IMR-90 (cell line): ENCODE measurements around the gene ARPC2. TPM values are rescaled to one million over a fixed set of nuclear protein-coding genes. Genes with fewer than 3 reads are reported as not detected.

ENCODE experiments used
- CEBPB ChIP-seq: IDR thresholded peaks from 2 replicates; pipeline ENCODE4 v1.6.1; 2012; ENCODE audit warnings: low read depth, low read length, improper control_type of control experiment
- POLR2A ChIP-seq: IDR thresholded peaks from 2 replicates; pipeline ENCODE4 v1.6.1; 2012; ENCODE audit warnings: mild to moderate bottlenecking, low read depth, low read length
- microRNA-seq, 2 experiments: library from miRNA; stranded (forward) in 1 of 2; unstranded in 1 of 2; fragments of 10-50 nt in 1 of 2; fragments of <30 nt in 1 of 2; gene quantifications in 1 of 2; microRNA quantifications in 1 of 2; one replicate each; pipeline versions ENCODE3 to v1.1.0; 2013 to 2020; ENCODE audit not compliant: insufficient read depth in 1 of 2, insufficient read length in 1 of 2, unreplicated experiment in 1 of 2
- polyA plus RNA-seq, 3 experiments: library from polyadenylated mRNA; depleted of rRNA; stranded (reverse); fragments of >200 nt; gene quantifications; 2 replicates each; pipeline ENCODE4 v1.2.3, GENCODE V29; 2012; ENCODE audit warnings: low replicate concordance in 1 of 3
- total RNA-seq: library from RNA; depleted of rRNA; stranded (reverse); fragments of >200 nt; gene quantifications from 2 replicates; pipeline ENCODE4 v1.2.3, GENCODE V29; 2012; rRNA removed

Gene ARPC2
- total and polyA plus RNA-seq, 2 of the 4 experiments (the other 2 are of a cell fraction): 561 to 635 TPM

GRCh38 chr2:218301176-218301819 lies 84.3 kb downstream of the ARPC2 start (continued):
- TF ChIP-seq CEBPB (no peak), POLR2A (no peak)

Small RNAs within 50 kb of the gene (microRNA-seq; reads per million reads assigned to microRNA genes)
- gene MIR6513 (ENCODE audit: unreplicated experiment): 1.5 reads per million

Other genes starting within 250 kb of the ARPC2 start
- gene TNS1, start 214.2 kb upstream of the ARPC2 start, total RNA-seq: 41.9 and 45.2 TPM in 2 replicates
- 40.3 and 41.1 TPM in 2 replicates for gene TNS1, start 214.2 kb upstream of the ARPC2 start, polyA plus RNA-seq (2012; rRNA removed)
- not detected in 2 replicates for gene RUFY4, start 147.9 kb upstream of the ARPC2 start, total RNA-seq
- not detected in 2 replicates for gene RUFY4, start 147.9 kb upstream of the ARPC2 start, polyA plus RNA-seq (2012; rRNA removed)
- gene CXCR2, start 91.2 kb upstream of the ARPC2 start, total RNA-seq: not detected in 2 replicates
- not detected in 2 replicates for gene CXCR2, start 91.2 kb upstream of the ARPC2 start, polyA plus RNA-seq (2012; rRNA removed)
- not detected in 2 replicates for gene CXCR1, start 50.2 kb upstream of the ARPC2 start, total RNA-seq
- not detected in 2 replicates for gene CXCR1, start 50.2 kb upstream of the ARPC2 start, polyA plus RNA-seq (2012; rRNA removed)
- gene GPBAR1, start 43.8 kb downstream of the ARPC2 start, total RNA-seq: under 0.01 TPM in 1 of 2 replicates, not detected in the other
- gene GPBAR1, start 43.8 kb downstream of the ARPC2 start, polyA plus RNA-seq (2012; rRNA removed): 0.13 and 0.21 TPM in 2 replicates
- 112 and 118 TPM in 2 replicates for gene AAMP, start 52.9 kb downstream of the ARPC2 start, total RNA-seq
- gene AAMP, start 52.9 kb downstream of the ARPC2 start, polyA plus RNA-seq (2012; rRNA removed): 104 and 108 TPM in 2 replicates
- gene PNKD, start 53.3 kb downstream of the ARPC2 start, total RNA-seq: 19.2 and 22.2 TPM in 2 replicates
- gene PNKD, start 53.3 kb downstream of the ARPC2 start, polyA plus RNA-seq (2012; rRNA removed): 68.5 and 70.1 TPM in 2 replicates
- 78.6 and 102 TPM in 2 replicates for gene TMBIM1, start 75.3 kb downstream of the ARPC2 start, total RNA-seq
- gene TMBIM1, start 75.3 kb downstream of the ARPC2 start, polyA plus RNA-seq (2012; rRNA removed): 81.2 and 84.6 TPM in 2 replicates
- not detected in 2 replicates for gene CATIP, start 139.7 kb downstream of the ARPC2 start, total RNA-seq
- not detected in 2 replicates for gene CATIP, start 139.7 kb downstream of the ARPC2 start, polyA plus RNA-seq (2012; rRNA removed)
- gene SLC11A1, start 165.1 kb downstream of the ARPC2 start, total RNA-seq: under 0.01 TPM in 2 replicates
- 0.03 and 0.07 TPM in 2 replicates for gene SLC11A1, start 165.1 kb downstream of the ARPC2 start, polyA plus RNA-seq (2012; rRNA removed)
- 17.5 and 19.7 TPM in 2 replicates for gene CTDSP1, start 182.7 kb downstream of the ARPC2 start, total RNA-seq
- gene CTDSP1, start 182.7 kb downstream of the ARPC2 start, polyA plus RNA-seq (2012; rRNA removed): 64.3 and 68.2 TPM in 2 replicates
- gene VIL1, start 201.9 kb downstream of the ARPC2 start, total RNA-seq: not detected in 2 replicates
- not detected in 2 replicates for gene VIL1, start 201.9 kb downstream of the ARPC2 start, polyA plus RNA-seq (2012; rRNA removed)